ENCODE measurements around the gene PGAM1. TPM values are rescaled to one million over a fixed set of nuclear protein-coding genes. Genes with fewer than 3 reads are reported as not detected.
A peak's percentile ranks its signal among the peaks of the same experiment; 100 is the strongest.

PGAM1 gene
- total RNA-seq, 4 donors from 2014 or later, result 310 to 700 (median 514) TPM

DNA sequence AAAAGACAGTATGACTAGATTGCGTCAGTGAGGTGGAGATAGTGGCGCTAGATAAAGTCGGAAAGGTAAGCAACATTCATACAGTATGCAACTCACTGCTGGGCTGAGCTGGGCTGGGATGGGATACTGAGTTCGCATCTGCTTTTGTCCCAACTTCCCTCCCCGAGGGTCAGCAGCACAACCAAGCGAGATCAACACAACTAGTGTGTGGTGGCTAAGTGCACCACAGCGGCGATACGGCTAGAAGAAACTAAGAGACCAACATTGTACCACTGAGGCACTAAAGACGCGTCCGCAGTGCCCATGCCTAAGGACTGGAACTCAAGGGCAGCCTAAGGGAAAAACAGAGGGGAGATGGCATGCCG, 19.3 kb downstream of the PGAM1 start:
- Histone ChIP-seq H3K27ac (peak overlapping the region; percentile 64 to 83 (median 82)), H3K4me1 (peaks cover 21 to 48% (median 25%) of the 10 kb centered on the region in 3 donors), H3K4me3 (peak overlapping the region; percentile 62 to 91 (median 86)), H3K36me3 (peaks cover 0 to 28% (median 0%) of the 10 kb centered on the region in 3 donors), H3K27me3 (no peaks in the 10 kb centered on the region), H3K9me3 (no peaks in the 10 kb centered on the region)
- 2 to 3% methylated on average over 11 to 13 of the region's 13 CpGs for WGBS, 2 donors
- intact Hi-C loops (cut with DNase I), result no loop called here
- TF ChIP-seq CTCF (IDR thresholded peaks at IDR 0.05) (no peak), POLR2A (IDR thresholded peaks at IDR 0.05) (no peak)
- DNase-seq, result no peak

DNA sequence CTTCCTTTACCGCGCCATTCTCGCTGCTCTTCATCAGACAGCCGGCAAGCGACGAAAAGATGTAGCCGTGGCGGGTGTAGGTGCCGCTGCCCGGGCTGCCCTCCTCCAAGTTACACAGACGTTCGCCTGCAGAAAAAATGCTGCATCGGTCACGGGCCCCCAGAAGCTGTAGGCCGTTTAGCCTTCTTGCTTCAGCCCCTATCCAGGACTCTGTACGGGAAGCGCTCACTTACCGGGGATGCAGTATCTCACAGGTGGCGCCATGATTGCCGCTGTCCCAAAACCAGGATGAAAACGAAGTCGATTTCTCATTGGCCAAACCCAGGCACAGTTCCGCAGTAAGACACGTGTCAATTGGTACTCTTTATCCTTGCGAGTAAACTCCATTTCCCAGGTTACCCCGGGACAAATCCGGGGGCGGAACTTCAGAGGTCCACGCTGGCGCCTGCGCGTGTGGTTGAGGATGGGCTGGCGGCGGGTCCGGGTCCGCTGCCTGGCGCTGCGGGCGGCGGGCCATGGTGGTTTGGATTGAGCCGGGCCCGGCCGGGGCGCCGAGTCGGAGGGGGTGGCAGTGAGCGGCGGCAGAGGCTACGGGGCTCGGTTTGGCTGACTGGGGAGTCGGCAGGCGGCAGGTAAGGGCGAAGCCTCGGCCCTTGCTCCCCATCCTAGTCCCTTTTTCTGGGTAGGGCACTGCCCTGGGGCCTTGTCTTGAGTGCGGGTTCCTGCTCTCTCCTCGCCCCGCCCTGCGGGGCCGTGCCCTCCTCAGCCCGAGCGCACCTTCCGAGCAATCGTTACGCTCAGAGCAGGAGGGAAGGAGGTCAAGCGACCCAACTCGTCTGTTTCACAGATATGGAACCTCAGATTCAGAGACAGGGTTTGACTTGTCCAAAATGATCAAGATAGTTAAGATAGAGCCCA, 20.0 kb downstream of the PGAM1 start, which contains the start of the genes EXOSC1 and ZDHHC16:
EXOSC1 (minus strand) TSS at position 285 of the 918 bp plus-strand sequence; CDS start at position 264, 21 bp downstream.
ZDHHC16 (plus strand) TSS at position 454 of the 918 bp plus-strand sequence. CDS start 5,501 bp downstream, outside the sequence.
- Histone ChIP-seq H3K27me3 (no peaks in the 10 kb centered on the region), H3K4me3 (peak within 1 kb of the TSS; percentile 62 to 91 (median 86)), H3K36me3 (peaks cover 0 to 25% (median 0%) of the 10 kb centered on the region in 3 donors), H3K4me1 (peaks cover 21 to 55% (median 29%) of the 10 kb centered on the region in 3 donors), H3K9me3 (no peaks in the 10 kb centered on the region), H3K27ac (peak within 1 kb of the TSS; percentile 64 to 83 (median 82))
- intact Hi-C loops (cut with DNase I), result no loop called here
- DNase-seq, result peak; percentile 55
- TF ChIP-seq POLR2A (IDR thresholded peaks at IDR 0.05), result peak in 3 of 4 donors; percentile 56 to 75 (median 58)
- peak in 1 of 6 experiments; percentile 37 for TF ChIP-seq CTCF (IDR thresholded peaks at IDR 0.05)
- WGBS, 2 donors, result 0 to 3% methylated on average over 18 to 20 of the region's 66 CpGs

DNA sequence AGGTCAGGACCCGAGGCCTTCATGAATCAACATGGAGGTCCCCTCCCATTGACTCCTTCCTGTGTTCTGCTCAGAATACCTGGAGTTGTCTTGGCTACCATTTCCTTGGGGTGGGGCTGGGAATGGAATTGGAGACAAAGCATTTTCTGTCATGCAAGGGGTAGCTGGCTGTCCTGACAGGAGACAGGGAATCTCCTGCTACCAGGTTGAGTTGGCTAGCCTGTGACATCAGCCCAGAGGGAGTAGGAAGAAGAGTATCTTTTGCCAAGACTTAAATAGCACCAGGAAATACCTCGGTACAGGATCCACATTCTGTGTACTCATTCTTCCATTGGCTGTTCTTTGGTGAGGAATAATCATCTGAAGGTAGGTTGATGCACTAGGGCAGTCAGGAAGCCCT, 24.8 kb downstream of the PGAM1 start:
- H3K27ac ChIP-seq, result peak overlapping the region in 2 of 4 donors; percentile 20 to 25
- WGBS, 2 donors, result 61 to 64% methylated on average over 2 of the region's 2 CpGs

GRCh38 chr10:97451605-97452004, 25.6 kb downstream of the PGAM1 start:
- Histone ChIP-seq H3K27ac (peak overlapping the region in 2 of 4 donors; percentile 20 to 25), H3K4me1 (peaks cover 7 to 67% (median 30%) of the 10 kb centered on the region in 3 donors), H3K4me3 (no peak overlapping the region), H3K27me3 (no peaks in the 10 kb centered on the region), H3K36me3 (peaks cover 0 to 59% (median 5%) of the 10 kb centered on the region in 3 donors), H3K9me3 (no peaks in the 10 kb centered on the region)
- no peak for DNase-seq
- intact Hi-C loops (cut with DNase I), result no loop called here
- TF ChIP-seq POLR2A (IDR thresholded peaks at IDR 0.05), result no peak
- no peak for TF ChIP-seq CTCF (IDR thresholded peaks at IDR 0.05)
- 89 to 100% methylated on average over 1 to 7 of the region's 17 CpGs for WGBS, 2 donors

More for the DNA sequence above, 24.8 kb downstream of the PGAM1 start:
- Histone ChIP-seq H3K27me3 (no peaks in the 10 kb centered on the region), H3K4me1 (peaks cover 9 to 72% (median 31%) of the 10 kb centered on the region in 3 donors), H3K36me3 (peaks cover 0 to 51% (median 0%) of the 10 kb centered on the region in 3 donors), H3K4me3 (no peak overlapping the region), H3K9me3 (no peaks in the 10 kb centered on the region)
- TF ChIP-seq CTCF (IDR thresholded peaks at IDR 0.05) (no peak), POLR2A (IDR thresholded peaks at IDR 0.05) (no peak)
- no peak for DNase-seq
- intact Hi-C loops (cut with DNase I), result no loop called here

GRCh38 chr10:97452352-97452751, 26.4 kb downstream of the PGAM1 start:
- H3K4me1 ChIP-seq, result peaks cover 0 to 59% (median 23%) of the 10 kb centered on the region in 3 donors
- no peaks in the 10 kb centered on the region for H3K9me3 ChIP-seq
- H3K36me3 ChIP-seq, result peaks cover 5 to 66% (median 13%) of the 10 kb centered on the region in 3 donors
- TF ChIP-seq POLR2A (IDR thresholded peaks at IDR 0.05), result no peak
- TF ChIP-seq CTCF (IDR thresholded peaks at IDR 0.05), result no peak
- intact Hi-C loops (cut with DNase I), result no loop called here
- H3K27me3 ChIP-seq, result no peaks in the 10 kb centered on the region
- WGBS, 2 donors, result 67 to 70% methylated on average over 3 of the region's 6 CpGs
- no peak overlapping the region for H3K27ac ChIP-seq
- no peak overlapping the region for H3K4me3 ChIP-seq
- DNase-seq, result no peak
